Liver (tissue), 9 donors: ENCODE results near the gene PSAT1. TPM values are rescaled to one million over a fixed set of nuclear protein-coding genes. Genes with fewer than 3 reads are reported as not detected.

Source experiments
- DNase-seq: peaks from one replicate; pipeline ENCODE4 v3.0.0-alpha.2; 2017; ENCODE audit warnings: low spot score
- H3K27ac ChIP-seq, 2 donors: one replicate each; pipeline ENCODE4 v1.7.0; 2013; ENCODE audit warnings: inconsistent platforms in 2 of 2, low read length in 2 of 2, control low read depth in 1 of 2, low read depth in 1 of 2, mild to moderate bottlenecking in 1 of 2
- H3K27me3 ChIP-seq, 4 donors: one replicate each; pipeline versions ENCODE4 v1.6.1 to v1.7.0; 2013; ENCODE audit warnings: low read length in 3 of 4, inconsistent platforms in 1 of 4, mild to moderate bottlenecking in 1 of 4, moderate library complexity in 1 of 4; ENCODE audit not compliant: control insufficient read depth in 4 of 4, insufficient read depth in 4 of 4
- H3K36me3 ChIP-seq, 4 donors: one replicate each; pipeline versions ENCODE4 v1.6.1 to v1.7.0; 2013; ENCODE audit warnings: low read length in 3 of 4, mild to moderate bottlenecking in 3 of 4, low read depth in 1 of 4, moderate library complexity in 1 of 4; ENCODE audit not compliant: control insufficient read depth in 4 of 4, insufficient read depth in 3 of 4
- H3K4me1 ChIP-seq, 4 donors: one replicate each; pipeline versions ENCODE4 v1.6.1 to v1.7.0; 2013; ENCODE audit warnings: low read length in 3 of 4, mild to moderate bottlenecking in 3 of 4, moderate library complexity in 1 of 4; ENCODE audit not compliant: control insufficient read depth in 4 of 4, insufficient read depth in 4 of 4
- H3K4me3 ChIP-seq, 3 donors: one replicate each; pipeline versions ENCODE4 v1.6.1 to v1.7.0; 2013; ENCODE audit warnings: low read length in 3 of 3, control low read depth in 1 of 3, low read depth in 1 of 3, mild to moderate bottlenecking in 1 of 3
- H3K9ac ChIP-seq, 2 donors: one replicate each; pipeline ENCODE4 v1.7.0; 2013; ENCODE audit warnings: low read length in 2 of 2, mild to moderate bottlenecking in 2 of 2, moderate library complexity in 2 of 2, control low read depth in 1 of 2, low read depth in 1 of 2
- H3K9me3 ChIP-seq, 4 donors: one replicate each; pipeline versions ENCODE4 v1.6.1 to v1.7.0; 2013; ENCODE audit warnings: low read length in 3 of 4; ENCODE audit not compliant: control insufficient read depth in 4 of 4
- CTCF ChIP-seq: fragments of 150-350 bp; IDR thresholded peaks from 2 replicates; pipeline ENCODE4 v1.5.1; 2017; ENCODE audit warnings: improper control_type of control experiment, low read depth, low read length; ENCODE audit not compliant: missing input control
- EGR1 ChIP-seq, 2 donors: IDR thresholded peaks; 2 replicates each; pipeline ENCODE4 v1.6.1; 2016 to 2018; ENCODE audit warnings: antibody characterized with exemption in 2 of 2, low read depth in 2 of 2
- FOXA1 ChIP-seq: IDR thresholded peaks from 2 replicates; pipeline ENCODE4 v1.6.1; 2016; ENCODE audit warnings: antibody characterized with exemption
- FOXA2 ChIP-seq: IDR thresholded peaks from 2 replicates; pipeline ENCODE4 v1.6.1; 2016; ENCODE audit warnings: antibody characterized with exemption
- GABPA ChIP-seq, 2 donors: IDR thresholded peaks in 1 of 2; conservative IDR thresholded peaks in 1 of 2; 2 replicates each; pipeline ENCODE4 v1.6.1; 2016; ENCODE audit warnings: antibody characterized with exemption in 2 of 2, mild to moderate bottlenecking in 1 of 2, moderate library complexity in 1 of 2
- HNF4A ChIP-seq, 2 donors: conservative IDR thresholded peaks; 2 replicates each; pipeline ENCODE4 v1.6.1; 2016; ENCODE audit warnings: antibody characterized with exemption in 2 of 2, mild to moderate bottlenecking in 2 of 2
- HNF4G ChIP-seq: IDR thresholded peaks from 2 replicates; pipeline ENCODE4 v1.6.1; 2016; ENCODE audit warnings: antibody characterized with exemption
- JUND ChIP-seq, 2 donors: IDR thresholded peaks; 2 replicates each; pipeline ENCODE4 v1.6.1; 2016; ENCODE audit warnings: antibody characterized with exemption in 2 of 2
- MAX ChIP-seq: IDR thresholded peaks from 2 replicates; pipeline ENCODE4 v1.6.1; 2016; ENCODE audit warnings: antibody characterized with exemption
- NR2F2 ChIP-seq: IDR thresholded peaks from 2 replicates; pipeline ENCODE4 v1.6.1; 2016; ENCODE audit warnings: antibody characterized with exemption
- RAD21 ChIP-seq, 2 donors: IDR thresholded peaks; 2 replicates each; pipeline ENCODE4 v1.6.1; 2016; ENCODE audit warnings: antibody characterized with exemption in 2 of 2, mild to moderate bottlenecking in 2 of 2
- RXRA ChIP-seq, 2 donors: IDR thresholded peaks; 2 replicates each; pipeline ENCODE4 v1.6.1; 2017 to 2018; ENCODE audit warnings: antibody characterized with exemption in 2 of 2, mild to moderate bottlenecking in 1 of 2
- SP1 ChIP-seq: IDR thresholded peaks from 2 replicates; pipeline ENCODE4 v1.6.1; 2018; ENCODE audit warnings: antibody characterized with exemption, mild to moderate bottlenecking
- TAF1 ChIP-seq: conservative IDR thresholded peaks from 2 replicates; pipeline ENCODE4 v1.6.1; 2016; ENCODE audit warnings: antibody characterized with exemption, mild to moderate bottlenecking
- YY1 ChIP-seq: IDR thresholded peaks from 2 replicates; pipeline ENCODE4 v1.6.1; 2016; ENCODE audit warnings: antibody characterized with exemption, mild to moderate bottlenecking
- ZBTB33 ChIP-seq: IDR thresholded peaks from 2 replicates; pipeline ENCODE4 v1.6.1; 2016; ENCODE audit warnings: antibody characterized with exemption
- WGBS: extraction: QIAGEN DNeasy Blood & Tissue Kit; methylation state at CpG from one replicate; pipeline ENCODE4 v1.1.7; 2013; 5-methylcytosine and 5-hydroxymethylcytosine counted together
- polyA plus RNA-seq, 2 donors: library from polyadenylated mRNA; stranded (reverse) in 1 of 2; unstranded in 1 of 2; fragments of 200-250 nt in 1 of 2; fragments of >200 nt in 1 of 2; fragmentation: Nextera tagmentation in 1 of 2; extraction: Ambion mirVana in 1 of 2; gene quantifications; one replicate each; pipeline versions ENCODE4 v1.2.1 to v1.2.3, GENCODE V29; 2013 to 2015
- total RNA-seq, 2 donors: library from RNA; depleted of rRNA; stranded (reverse); fragments of >200 nt; gene quantifications; one replicate each; pipeline ENCODE4 v1.2.3, GENCODE V29; 2014
- TF ChIP-seq, protein P1 (sequence below): IDR thresholded peaks from 2 replicates; pipeline ENCODE4 v1.6.1; 2016; ENCODE audit warnings: antibody characterized with exemption, mild to moderate bottlenecking
- TF ChIP-seq, protein P2 (sequence below): IDR thresholded peaks from 2 replicates; pipeline ENCODE4 v1.6.1; 2016; ENCODE audit warnings: antibody characterized with exemption
- donor health status: healthy.
- donor health status: healthy.
- donor health status: healthy.
- donor health status: healthy.
- donor health status: healthy.

PSAT1 gene
- total and polyA plus RNA-seq, 4 donors: 28.0 to 156 (median 66.8) TPM

GRCh38 chr9:78289474-78289873 is 7.5 kb upstream of the PSAT1 start (continued):
- TF ChIP-seq RAD21 (IDR thresholded peaks at IDR 0.05) (no peak), SP1 (no peak), FOXA1 (no peak)

- no peaks in the 10 kb centered on the region for H3K27me3 ChIP-seq
- 91% methylated on average over 8 of the region's 8 CpGs for WGBS
- no peak overlapping the region for H3K4me3 ChIP-seq
- no peak overlapping the region for H3K27ac ChIP-seq
- DNase-seq: peak; percentile 6
- H3K36me3 ChIP-seq: no peaks in the 10 kb centered on the region
- H3K9me3 ChIP-seq: no peaks in the 10 kb centered on the region
- H3K9ac ChIP-seq: no peak overlapping the region
- H3K4me1 ChIP-seq: peaks cover 9 to 45% (median 26%) of the 10 kb centered on the region in 4 donors
- no peak for TF ChIP-seq HNF4G
These were observed 5.5 kb upstream of the PSAT1 start for GRCh38 chr9:78291240-78291925.

DNA sequence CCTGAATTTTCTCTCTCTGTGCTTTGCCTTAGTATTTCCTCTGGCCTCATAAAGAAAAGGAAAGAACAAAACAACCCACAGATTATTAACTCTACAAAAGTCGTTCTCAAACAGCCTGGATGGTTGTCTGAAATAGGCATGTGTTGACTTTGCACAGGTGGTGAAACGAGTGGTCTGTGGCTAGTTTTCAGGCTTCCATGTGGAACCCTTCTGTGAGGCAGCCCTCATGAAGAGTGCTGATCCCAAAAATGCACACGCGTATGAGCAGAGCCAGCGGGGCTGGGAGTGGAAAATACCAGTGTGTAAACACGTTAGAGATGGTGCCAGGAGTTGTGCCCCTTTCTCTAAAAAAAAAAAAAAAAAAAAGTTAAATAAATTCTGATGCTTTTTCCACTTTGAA is 4.9 kb upstream of the PSAT1 start:
- WGBS: 46% methylated on average over 6 of the region's 6 CpGs
- Histone ChIP-seq H3K27me3 (no peaks in the 10 kb centered on the region), H3K27ac (no peak overlapping the region), H3K4me1 (peaks cover 6 to 46% (median 26%) of the 10 kb centered on the region in 4 donors), H3K4me3 (no peak overlapping the region), H3K9ac (no peak overlapping the region), H3K9me3 (no peaks in the 10 kb centered on the region), H3K36me3 (no peaks in the 10 kb centered on the region)
- DNase-seq: no peak
- no peak for TF ChIP-seq RXRA (IDR thresholded peaks at IDR 0.05)
- TF ChIP-seq SP1: no peak
- no peak for TF ChIP-seq MAX
- TF ChIP-seq TAF1: no peak
- TF ChIP-seq GABPA (IDR thresholded peaks at IDR 0.05 in 1 of 2, conservative IDR thresholded peaks at IDR 0.05 in 1 of 2): no peak
- TF ChIP-seq NR2F2: no peak
- TF ChIP-seq, protein P1, sequence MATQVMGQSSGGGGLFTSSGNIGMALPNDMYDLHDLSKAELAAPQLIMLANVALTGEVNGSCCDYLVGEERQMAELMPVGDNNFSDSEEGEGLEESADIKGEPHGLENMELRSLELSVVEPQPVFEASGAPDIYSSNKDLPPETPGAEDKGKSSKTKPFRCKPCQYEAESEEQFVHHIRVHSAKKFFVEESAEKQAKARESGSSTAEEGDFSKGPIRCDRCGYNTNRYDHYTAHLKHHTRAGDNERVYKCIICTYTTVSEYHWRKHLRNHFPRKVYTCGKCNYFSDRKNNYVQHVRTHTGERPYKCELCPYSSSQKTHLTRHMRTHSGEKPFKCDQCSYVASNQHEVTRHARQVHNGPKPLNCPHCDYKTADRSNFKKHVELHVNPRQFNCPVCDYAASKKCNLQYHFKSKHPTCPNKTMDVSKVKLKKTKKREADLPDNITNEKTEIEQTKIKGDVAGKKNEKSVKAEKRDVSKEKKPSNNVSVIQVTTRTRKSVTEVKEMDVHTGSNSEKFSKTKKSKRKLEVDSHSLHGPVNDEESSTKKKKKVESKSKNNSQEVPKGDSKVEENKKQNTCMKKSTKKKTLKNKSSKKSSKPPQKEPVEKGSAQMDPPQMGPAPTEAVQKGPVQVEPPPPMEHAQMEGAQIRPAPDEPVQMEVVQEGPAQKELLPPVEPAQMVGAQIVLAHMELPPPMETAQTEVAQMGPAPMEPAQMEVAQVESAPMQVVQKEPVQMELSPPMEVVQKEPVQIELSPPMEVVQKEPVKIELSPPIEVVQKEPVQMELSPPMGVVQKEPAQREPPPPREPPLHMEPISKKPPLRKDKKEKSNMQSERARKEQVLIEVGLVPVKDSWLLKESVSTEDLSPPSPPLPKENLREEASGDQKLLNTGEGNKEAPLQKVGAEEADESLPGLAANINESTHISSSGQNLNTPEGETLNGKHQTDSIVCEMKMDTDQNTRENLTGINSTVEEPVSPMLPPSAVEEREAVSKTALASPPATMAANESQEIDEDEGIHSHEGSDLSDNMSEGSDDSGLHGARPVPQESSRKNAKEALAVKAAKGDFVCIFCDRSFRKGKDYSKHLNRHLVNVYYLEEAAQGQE: no peak
- TF ChIP-seq HNF4A (conservative IDR thresholded peaks at IDR 0.05): no peak
- no peak for TF ChIP-seq EGR1 (IDR thresholded peaks at IDR 0.05; ENCODE audit: low read depth in 2 of 2)
- TF ChIP-seq HNF4G: no peak
- no peak for TF ChIP-seq ZBTB33
- no peak for TF ChIP-seq JUND (IDR thresholded peaks at IDR 0.05)
- TF ChIP-seq, protein P2, sequence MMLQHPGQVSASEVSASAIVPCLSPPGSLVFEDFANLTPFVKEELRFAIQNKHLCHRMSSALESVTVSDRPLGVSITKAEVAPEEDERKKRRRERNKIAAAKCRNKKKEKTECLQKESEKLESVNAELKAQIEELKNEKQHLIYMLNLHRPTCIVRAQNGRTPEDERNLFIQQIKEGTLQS: no peak
- no peak for TF ChIP-seq YY1
- no peak for TF ChIP-seq FOXA1
- no peak for TF ChIP-seq FOXA2
- TF ChIP-seq RAD21 (IDR thresholded peaks at IDR 0.05): no peak
- TF ChIP-seq CTCF: no peak
